Sigmoid colon (tissue), 4 donors: ENCODE measurements around the gene TLR6.

Source experiments
- CTCF ChIP-seq, 4 experiments: fragments of 450-650 bp in 3 of 4; fragments of 200-600 bp in 1 of 4; IDR thresholded peaks; one replicate each; pipeline ENCODE4 v1.5.1; 2016 to 2019; ENCODE audit warnings: antibody characterized with exemption in 4 of 4, mild to moderate bottlenecking in 3 of 4, moderate library complexity in 2 of 4
- POLR2A ChIP-seq, 2 donors: fragments of 450-650 bp; IDR thresholded peaks; one replicate each; pipeline ENCODE4 v1.6.1; 2016; ENCODE audit warnings: antibody characterized with exemption in 2 of 2, mild to moderate bottlenecking in 2 of 2, moderate library complexity in 2 of 2
- POLR2AphosphoS5 ChIP-seq, 4 donors: sonication (generic); formaldehyde crosslinking; IDR thresholded peaks; one replicate each; pipeline ENCODE4 v1.6.1; 2017; ENCODE audit warnings: antibody characterized with exemption in 4 of 4

GRCh38 chr4:38823766-38824165 lies 32.9 kb downstream of the TLR6 start:
- TF ChIP-seq POLR2AphosphoS5 (IDR thresholded peaks at IDR 0.05) (no peak), CTCF (IDR thresholded peaks at IDR 0.05) (no peak), POLR2A (IDR thresholded peaks at IDR 0.05) (no peak)
